GM18517 (cell line): ENCODE measurements around the gene RPL29.
"Not testable (repeated sequence)": the region's sequence is repeated elsewhere in the genome, so short reads cannot be mapped to it uniquely, and the experiment has no call there.

ENCODE experiments used
- ATAC-seq: cut with Tn5 transposase; IDR thresholded peaks from one replicate; pipeline ENCODE4 v1.9.1; 2021; ENCODE audit warnings: mild to moderate bottlenecking, moderate library complexity; ENCODE audit not compliant: unreplicated experiment

RPL29 gene

DNA sequence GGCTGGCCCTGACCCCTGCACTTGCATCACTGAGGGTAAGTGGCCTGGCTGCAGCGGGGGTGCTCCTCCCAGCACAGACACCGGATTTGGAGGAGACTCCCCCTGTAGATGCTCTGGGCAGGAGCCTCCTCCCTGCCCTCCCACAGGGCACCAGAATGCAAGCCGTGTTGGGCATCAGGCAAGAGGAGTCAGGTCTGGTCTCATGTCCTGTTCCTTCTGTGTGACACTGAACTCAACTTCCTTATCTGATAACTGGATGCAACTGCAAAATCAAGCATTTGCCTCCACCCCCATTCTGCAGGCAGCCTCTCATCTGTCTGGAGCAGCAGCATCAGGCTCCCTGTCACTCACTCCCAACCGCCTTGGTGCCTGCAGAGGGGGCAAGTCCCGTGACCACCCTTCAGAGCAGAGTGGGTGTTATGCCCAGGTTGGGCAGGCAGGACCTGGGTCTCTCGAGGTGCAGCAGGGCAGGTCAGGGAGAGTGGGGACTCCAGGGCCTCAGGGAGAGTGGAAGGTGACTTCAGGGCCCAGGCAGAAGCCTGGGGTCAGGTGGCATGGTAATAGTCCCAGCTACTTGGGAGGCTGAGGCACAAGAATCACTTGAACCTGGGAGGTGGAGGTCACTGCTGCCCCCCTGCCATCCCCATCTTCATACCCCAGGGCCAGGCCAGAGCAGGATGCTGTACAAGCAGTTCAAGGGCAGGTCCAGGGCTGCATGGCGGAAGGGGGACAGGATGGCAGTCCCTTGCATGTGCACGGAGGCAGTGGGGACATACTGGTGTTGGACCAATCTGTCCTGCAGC, 10.5 kb upstream of the RPL29 start:
- no peak for ATAC-seq

DNA sequence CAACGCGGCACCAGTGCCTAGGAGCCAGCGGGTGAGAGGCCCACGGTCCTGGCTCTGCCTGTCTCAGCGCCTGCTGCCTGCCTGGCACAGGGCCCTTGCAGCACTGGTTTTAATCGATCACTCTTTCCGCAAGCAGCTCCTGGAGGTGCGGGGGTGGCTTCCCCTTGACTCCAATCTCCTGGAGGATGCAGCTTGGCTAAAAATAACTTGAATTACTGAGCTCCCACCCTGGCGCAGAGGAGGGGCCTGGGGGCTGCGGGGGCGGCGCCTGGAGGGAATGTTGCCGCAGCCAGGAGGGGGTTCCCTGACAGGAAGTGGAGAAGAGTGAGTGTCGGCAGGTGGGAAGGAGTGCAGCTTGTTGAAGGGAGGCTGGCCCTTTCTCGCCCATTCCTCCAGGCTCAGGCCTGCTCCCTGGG, 9.9 kb upstream of the RPL29 start:
- ATAC-seq, result no peak

- ATAC-seq, result no peak
These were observed 9.3 kb upstream of the RPL29 start for GRCh38 chr3:52004906-52005395.

- no peak for ATAC-seq
These were observed 8.6 kb upstream of the RPL29 start for GRCh38 chr3:52004163-52004787.

GRCh38 chr3:52002748-52003147, 7.1 kb upstream of the RPL29 start:
- no peak for ATAC-seq

DNA sequence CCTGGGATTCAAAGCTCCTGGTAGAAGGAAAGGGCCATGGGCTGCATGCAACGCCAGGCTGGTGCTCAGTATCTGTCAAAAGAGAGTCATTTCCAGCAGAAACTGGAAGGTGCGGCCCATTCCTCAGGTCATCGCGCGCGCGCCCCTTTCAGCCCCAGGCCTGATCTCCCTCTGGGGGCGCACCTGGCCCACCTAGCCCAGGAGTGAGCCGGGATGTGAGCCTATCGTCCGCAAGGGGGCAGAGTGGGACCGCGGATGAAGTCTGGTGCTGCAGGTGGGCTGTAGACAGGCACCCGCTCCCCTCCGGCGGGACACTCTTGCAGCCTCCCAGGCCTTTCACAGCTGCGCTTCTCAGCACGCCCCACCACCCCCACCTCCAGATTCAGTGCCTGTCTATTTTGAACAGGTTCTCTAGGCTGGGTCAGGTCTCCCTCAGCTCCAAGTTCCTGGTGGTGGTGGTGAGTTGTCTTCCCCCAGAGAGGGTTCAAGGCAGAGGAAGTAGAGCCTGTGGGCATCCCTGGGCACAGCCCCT, 5.8 kb upstream of the RPL29 start:
- ATAC-seq, result no peak

- ATAC-seq, result no peak
These were observed 4.2 kb upstream of the RPL29 start for GRCh38 chr3:51999846-52000245.

GRCh38 chr3:51998774-51999173, 3.1 kb upstream of the RPL29 start:
- no peak for ATAC-seq

GRCh38 chr3:51997935-51998596, 2.4 kb upstream of the RPL29 start:
- ATAC-seq, result no peak

- no peak for ATAC-seq
These were observed 1.5 kb upstream of the RPL29 start for GRCh38 chr3:51997172-51997571.

DNA sequence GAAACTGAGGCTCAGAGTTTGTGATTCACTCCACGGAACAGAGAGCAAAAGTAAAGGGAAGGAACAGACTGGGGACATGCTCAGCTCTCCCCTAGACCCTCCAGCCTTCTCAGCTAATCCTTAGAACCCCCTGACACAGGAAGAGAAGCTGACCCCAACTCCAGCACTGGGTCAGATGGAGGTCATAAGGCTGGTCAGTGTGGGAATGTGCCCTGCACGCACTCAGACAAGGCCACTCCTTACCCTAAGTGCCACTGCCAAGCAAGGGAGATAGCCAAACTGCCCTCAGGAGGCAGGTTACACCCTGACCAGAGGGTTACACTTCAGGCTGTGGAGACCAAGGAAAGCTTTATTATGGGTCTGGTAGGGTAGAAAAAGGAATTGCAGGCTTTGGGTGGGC, 1.2 kb downstream of the RPL29 start:
- no peak for ATAC-seq

DNA sequence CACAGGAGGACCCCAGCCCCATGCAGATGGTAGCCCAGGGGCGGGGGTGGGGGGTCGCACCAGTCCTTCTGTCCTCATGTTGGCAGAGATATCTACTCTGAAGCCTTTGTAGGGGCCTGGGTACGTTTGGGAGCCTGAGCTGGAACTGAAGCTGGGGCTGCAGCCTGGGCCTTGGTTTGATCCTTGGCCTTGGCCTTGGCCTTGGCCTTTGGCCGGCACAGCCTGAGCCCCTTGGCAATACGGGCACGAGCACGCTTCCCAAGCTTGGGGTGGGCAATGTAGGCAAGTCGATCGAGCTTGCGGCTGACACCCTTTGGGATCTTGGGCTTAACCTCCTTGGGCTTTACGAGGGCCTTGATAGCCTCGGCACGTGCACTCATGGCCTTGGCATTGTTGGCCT, 2.0 kb downstream of the RPL29 start:
- not testable (repeated sequence) for ATAC-seq

- ATAC-seq, result no peak
These were observed 3.5 kb downstream of the RPL29 start for GRCh38 chr3:51992017-51992682.

- not testable (repeated sequence) for ATAC-seq
These were observed 5.2 kb downstream of the RPL29 start for GRCh38 chr3:51990501-51990971.

DNA sequence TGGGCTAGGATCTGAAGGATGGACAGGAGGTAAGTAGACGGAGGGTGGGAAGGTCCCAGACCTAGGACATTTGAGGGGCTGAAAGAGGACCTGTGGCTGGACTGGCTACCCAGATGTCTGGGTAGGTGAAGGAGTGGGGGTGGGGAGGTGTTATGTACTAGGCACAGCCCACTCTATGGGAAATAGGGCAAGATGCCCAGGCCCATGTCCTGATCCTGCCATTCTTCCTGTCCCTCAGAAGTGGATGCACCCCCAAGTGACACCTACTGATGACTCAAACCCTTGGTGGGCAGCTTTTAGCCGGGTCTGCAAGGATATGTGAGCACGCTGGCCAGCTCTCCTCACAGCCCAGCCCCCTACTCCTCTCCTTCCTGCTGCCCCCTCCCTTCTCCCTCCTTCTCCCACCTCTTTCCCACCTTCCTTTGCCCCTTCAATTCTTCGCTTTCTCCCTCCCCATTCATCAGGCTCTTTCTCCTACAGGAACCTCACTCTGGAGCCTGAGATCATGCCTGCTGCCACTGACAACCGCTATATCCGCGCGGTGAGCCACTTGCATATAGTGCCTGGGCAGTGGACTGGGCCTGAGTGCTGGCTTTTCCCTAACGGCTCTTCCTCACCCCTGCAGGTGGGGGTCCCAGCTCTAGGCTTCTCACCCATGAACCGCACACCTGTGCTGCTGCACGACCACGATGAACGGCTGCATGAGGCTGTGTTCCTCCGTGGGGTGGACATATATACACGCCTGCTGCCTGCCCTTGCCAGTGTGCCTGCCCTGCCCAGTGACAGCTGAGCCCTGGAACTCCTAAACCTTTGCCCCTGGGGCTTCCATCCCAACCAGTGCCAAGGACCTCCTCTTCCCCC, 7.2 kb downstream of the RPL29 start:
- ATAC-seq, result no peak

DNA sequence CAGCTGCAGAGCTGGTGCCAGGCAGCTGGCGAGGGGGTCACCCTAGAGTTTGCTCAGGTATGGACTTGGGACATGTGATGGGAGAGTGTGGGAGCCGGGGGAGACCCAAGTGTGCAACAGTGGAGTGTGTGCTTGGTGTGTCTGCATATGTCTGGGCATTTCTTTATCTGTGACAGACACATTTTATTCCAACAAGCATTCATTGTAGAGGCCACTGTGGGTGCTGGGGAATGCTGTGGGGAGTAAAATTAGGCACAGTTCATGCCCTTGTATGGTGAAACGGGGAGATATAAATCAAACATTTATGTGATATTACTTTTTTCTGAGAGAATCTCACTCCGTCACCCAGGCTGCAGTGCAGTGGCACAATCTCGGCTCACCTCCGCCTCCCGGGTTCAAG, 8.1 kb downstream of the RPL29 start:
- ATAC-seq, result no peak

GRCh38 chr3:51986010-51986947, 9.4 kb downstream of the RPL29 start:
- no peak for ATAC-seq

DNA sequence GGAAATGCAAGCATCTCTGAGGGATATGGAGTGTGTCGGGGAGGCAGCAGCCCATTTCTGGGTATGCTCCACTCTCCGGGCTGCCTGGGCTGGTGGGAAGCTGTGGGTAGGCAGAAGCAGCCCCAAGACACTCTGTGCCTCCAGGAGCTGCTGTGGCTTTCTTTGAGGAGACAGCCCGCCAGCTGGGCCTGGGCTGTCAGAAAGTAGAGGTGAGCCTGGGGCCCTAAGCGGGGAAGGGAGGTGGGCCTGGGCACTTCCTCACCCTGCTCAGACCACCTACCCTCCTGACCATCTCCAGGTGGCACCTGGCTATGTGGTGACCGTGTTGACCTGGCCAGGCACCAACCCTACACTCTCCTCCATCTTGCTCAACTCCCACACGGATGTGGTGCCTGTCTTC, 10.6 kb downstream of the RPL29 start:
- no peak for ATAC-seq

DNA sequence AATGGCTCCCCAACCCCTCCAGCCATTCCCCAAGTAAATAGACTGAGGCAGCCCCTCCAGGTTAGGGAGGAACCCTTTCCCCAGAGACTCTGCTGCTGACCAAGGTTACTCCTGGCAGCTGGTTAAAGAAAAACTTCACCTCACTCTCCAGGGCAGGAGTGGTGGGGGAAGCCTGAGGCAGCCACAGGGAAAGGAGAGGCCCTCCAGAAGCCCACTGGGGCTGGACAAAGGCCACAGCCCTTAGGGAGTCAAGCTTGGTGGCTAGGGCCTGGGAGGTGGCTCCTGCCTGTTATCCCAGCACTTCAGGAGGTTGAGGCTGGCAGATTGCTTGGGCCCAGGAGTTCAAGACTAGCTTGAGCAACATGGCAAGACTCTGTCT, 11.4 kb downstream of the RPL29 start:
- no peak for ATAC-seq
